Measurements from ENCODE around the gene F2R.

DNA sequence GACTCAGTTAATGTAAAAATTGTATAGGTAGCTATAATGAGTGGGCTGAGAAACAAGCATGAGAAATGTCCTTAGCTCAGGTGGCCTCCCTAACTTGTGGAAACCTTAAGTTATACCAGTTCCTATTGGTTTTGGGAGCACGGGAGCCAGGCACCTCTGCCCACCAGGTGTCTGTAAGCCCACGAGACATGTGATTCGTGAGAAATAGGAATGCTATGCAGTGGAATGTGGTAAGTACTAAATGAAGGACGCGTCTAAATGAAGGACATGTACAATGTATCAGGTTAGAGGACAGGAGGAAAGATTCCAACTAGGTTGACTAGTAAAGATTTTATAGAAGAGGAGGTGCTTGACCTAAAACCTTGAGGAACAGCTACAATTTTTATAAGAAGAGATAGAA, 46.7 kb upstream of the F2R start:
- TF ChIP-seq POLR2A (IDR thresholded peaks at IDR 0.05) = no peak
- TF ChIP-seq, protein P1, sequence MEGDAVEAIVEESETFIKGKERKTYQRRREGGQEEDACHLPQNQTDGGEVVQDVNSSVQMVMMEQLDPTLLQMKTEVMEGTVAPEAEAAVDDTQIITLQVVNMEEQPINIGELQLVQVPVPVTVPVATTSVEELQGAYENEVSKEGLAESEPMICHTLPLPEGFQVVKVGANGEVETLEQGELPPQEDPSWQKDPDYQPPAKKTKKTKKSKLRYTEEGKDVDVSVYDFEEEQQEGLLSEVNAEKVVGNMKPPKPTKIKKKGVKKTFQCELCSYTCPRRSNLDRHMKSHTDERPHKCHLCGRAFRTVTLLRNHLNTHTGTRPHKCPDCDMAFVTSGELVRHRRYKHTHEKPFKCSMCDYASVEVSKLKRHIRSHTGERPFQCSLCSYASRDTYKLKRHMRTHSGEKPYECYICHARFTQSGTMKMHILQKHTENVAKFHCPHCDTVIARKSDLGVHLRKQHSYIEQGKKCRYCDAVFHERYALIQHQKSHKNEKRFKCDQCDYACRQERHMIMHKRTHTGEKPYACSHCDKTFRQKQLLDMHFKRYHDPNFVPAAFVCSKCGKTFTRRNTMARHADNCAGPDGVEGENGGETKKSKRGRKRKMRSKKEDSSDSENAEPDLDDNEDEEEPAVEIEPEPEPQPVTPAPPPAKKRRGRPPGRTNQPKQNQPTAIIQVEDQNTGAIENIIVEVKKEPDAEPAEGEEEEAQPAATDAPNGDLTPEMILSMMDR (IDR thresholded peaks at IDR 0.05) = no peak

Measured in esophagus squamous epithelium (tissue), 4 donors.